SK-N-SH (cell line): ENCODE results near the gene COMMD10.

Source experiments
- CHD2 ChIP-seq: fragments of 150-350 bp; IDR thresholded peaks from 2 replicates; pipeline ENCODE4 v1.6.1; 2018; ENCODE audit warnings: low read length; ENCODE audit not compliant: partially characterized antibody
- EZH2phosphoT487 ChIP-seq: fragments of 200-600 bp; sonication (generic); IDR thresholded peaks from 2 replicates; pipeline ENCODE4 v1.6.1; 2017; ENCODE audit warnings: low read depth, mixed run types, mild to moderate bottlenecking, antibody characterized with exemption, moderate library complexity, borderline replicate concordance
- NFIC ChIP-seq: IDR thresholded peaks from 2 replicates; pipeline ENCODE4 v1.4.0; 2012; ENCODE audit warnings: borderline replicate concordance
- SIN3A ChIP-seq: IDR thresholded peaks from 2 replicates; pipeline ENCODE4 v1.6.1; 2012; ENCODE audit warnings: low read depth, mild to moderate bottlenecking, low read length, moderate library complexity, borderline replicate concordance
- TAF1 ChIP-seq: IDR thresholded peaks from 2 replicates; pipeline ENCODE4 v1.6.1; 2012; ENCODE audit warnings: low read depth, mild to moderate bottlenecking, low read length, moderate library complexity, borderline replicate concordance
- USF2 ChIP-seq: fragments of 150-350 bp; IDR thresholded peaks from 2 replicates; pipeline ENCODE4 v1.6.1; 2017; ENCODE audit warnings: antibody characterized with exemption, low read length, low read depth, borderline replicate concordance
- TF ChIP-seq, protein P1 (sequence below): fragments of 200-600 bp; sonication (generic); IDR thresholded peaks from 2 replicates; pipeline ENCODE4 v1.6.1; 2017; ENCODE audit warnings: antibody characterized with exemption, mild to moderate bottlenecking, moderate library complexity

GRCh38 chr5:116178925-116179324 lies 94.1 kb downstream of the COMMD10 start:
- TF ChIP-seq EZH2phosphoT487 (no peak), TAF1 (no peak), CHD2 (no peak), USF2 (no peak), SIN3A (no peak), NFIC (no peak)
- TF ChIP-seq, protein P1, sequence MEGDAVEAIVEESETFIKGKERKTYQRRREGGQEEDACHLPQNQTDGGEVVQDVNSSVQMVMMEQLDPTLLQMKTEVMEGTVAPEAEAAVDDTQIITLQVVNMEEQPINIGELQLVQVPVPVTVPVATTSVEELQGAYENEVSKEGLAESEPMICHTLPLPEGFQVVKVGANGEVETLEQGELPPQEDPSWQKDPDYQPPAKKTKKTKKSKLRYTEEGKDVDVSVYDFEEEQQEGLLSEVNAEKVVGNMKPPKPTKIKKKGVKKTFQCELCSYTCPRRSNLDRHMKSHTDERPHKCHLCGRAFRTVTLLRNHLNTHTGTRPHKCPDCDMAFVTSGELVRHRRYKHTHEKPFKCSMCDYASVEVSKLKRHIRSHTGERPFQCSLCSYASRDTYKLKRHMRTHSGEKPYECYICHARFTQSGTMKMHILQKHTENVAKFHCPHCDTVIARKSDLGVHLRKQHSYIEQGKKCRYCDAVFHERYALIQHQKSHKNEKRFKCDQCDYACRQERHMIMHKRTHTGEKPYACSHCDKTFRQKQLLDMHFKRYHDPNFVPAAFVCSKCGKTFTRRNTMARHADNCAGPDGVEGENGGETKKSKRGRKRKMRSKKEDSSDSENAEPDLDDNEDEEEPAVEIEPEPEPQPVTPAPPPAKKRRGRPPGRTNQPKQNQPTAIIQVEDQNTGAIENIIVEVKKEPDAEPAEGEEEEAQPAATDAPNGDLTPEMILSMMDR, result no peak
